Measurements from ENCODE around the gene PALB2. TPM values are rescaled to one million over a fixed set of nuclear protein-coding genes. Genes with fewer than 3 reads are reported as not detected.

Gene PALB2
- 10 to 100 TPM; 23.0 to 26.4 TPM for total RNA-seq

DNA sequence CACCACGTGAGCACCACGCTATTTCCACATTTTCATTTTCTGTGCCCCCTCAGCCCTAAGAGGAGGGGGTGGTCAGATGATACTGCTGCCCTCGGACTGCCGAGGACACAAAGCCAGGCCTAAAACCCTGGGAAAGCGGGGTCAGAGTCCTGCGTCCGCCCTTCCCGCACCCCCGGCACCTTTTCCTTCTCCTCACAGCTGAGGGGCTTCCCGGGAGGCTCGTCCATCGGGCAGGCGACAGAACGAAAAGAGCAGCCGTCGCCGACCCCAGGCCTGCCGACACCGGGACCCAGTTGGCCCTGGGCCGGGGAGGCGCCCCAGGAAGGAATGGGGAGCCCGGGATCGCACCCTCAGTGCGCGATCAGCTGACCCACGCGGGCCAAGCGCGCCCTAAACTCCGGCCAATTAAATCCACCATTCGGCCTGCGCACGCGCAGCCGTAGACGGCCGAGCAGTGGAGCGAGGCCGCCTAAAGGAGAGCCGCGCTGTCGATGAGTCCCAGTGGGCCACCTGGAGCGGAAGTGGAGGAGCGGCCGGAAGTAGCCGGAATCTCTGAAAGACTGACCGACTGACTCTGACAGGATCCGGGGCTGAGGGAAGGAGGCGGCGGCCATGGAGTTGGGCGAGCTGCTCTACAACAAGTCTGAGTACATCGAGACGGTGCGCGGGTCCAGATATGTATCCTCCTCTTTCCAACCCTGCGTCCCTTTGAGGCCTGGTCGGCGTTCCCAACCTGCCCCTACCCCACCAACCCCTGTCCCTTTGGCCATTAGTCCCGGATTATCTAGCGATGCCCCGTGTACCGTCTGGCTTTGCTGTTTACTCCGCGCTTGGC is at the start of gene PALB2, which contains the start of gene DCTN5:
PALB2 (minus strand) TSS at position 380 of the 835 bp plus-strand sequence; CDS start at position 227, 153 bp downstream.
DCTN5 (plus strand) TSS at position 536 of the 835 bp plus-strand sequence; CDS start at position 613, 77 bp downstream.
- H3K27me3 Mint-ChIP-seq = no peaks in the 10 kb centered on the region
- H3K27ac Mint-ChIP-seq = peak within 1 kb of the TSS; percentile 97
- ATAC-seq (peak; percentile 99), DNase-seq (peak; percentile 94)
- H3K36me3 Mint-ChIP-seq = peaks cover 32% of the 10 kb centered on the region
- CTCF ChIA-PET = interaction anchor here (1.0 to 1.9 kb wide), 3 partner anchors 34 to 84 kb away, joined by 3 to 8 read pairs (median 4); partner anchors contain the start of genes EARS2, NDUFAB1 and UBFD1
- H3K9me3 Mint-ChIP-seq (ENCODE audit: low read depth) = no peaks in the 10 kb centered on the region
- peaks cover 42% of the 10 kb centered on the region for H3K4me1 Mint-ChIP-seq
- peak within 1 kb of the TSS; percentile 100 for H3K4me3 Mint-ChIP-seq

DNA sequence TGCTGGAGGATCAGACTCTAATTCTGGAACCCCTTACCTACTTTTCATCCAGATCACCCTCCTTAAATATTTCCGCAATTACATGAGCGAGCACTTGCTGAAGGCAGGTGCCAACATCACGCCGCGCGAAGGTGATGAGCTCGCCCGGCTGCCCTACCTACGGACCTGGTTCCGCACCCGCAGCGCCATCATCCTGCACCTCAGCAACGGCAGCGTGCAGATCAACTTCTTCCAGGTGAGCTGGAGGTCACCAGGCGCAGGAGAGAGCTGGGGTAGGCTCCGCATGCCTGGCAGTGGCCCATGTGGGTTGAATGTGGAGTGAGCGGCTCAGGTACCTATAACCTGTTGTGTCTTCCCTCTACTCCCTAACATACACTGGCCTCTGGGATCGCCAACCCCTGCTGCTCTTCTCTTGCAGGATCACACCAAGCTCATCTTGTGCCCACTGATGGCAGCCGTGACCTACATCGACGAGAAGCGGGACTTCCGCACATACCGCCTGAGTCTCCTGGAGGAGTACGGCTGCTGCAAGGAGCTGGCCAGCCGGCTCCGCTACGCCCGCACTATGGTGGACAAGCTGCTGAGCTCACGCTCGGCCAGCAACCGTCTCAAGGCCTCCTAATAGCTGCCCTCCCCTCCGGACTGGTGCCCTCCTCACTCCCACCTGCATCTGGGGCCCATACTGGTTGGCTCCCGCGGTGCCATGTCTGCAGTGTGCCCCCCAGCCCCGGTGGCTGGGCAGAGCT is 48.5 kb upstream of the PALB2 start:
- CTCF ChIA-PET = interaction anchor here (1.2 kb wide), 1 partner anchor 19 kb away, joined by 3 read pairs; no protein-coding TSS in a partner anchor
- no peak for DNase-seq
- no peak for ATAC-seq
- no peaks in the 10 kb centered on the region for H3K27me3 Mint-ChIP-seq
- H3K4me1 Mint-ChIP-seq = peaks cover 5% of the 10 kb centered on the region
- H3K27ac Mint-ChIP-seq = no peak overlapping the region
- H3K4me3 Mint-ChIP-seq = no peak overlapping the region
- no peaks in the 10 kb centered on the region for H3K9me3 Mint-ChIP-seq (ENCODE audit: low read depth)
- H3K36me3 Mint-ChIP-seq = peaks cover 58% of the 10 kb centered on the region

DNA sequence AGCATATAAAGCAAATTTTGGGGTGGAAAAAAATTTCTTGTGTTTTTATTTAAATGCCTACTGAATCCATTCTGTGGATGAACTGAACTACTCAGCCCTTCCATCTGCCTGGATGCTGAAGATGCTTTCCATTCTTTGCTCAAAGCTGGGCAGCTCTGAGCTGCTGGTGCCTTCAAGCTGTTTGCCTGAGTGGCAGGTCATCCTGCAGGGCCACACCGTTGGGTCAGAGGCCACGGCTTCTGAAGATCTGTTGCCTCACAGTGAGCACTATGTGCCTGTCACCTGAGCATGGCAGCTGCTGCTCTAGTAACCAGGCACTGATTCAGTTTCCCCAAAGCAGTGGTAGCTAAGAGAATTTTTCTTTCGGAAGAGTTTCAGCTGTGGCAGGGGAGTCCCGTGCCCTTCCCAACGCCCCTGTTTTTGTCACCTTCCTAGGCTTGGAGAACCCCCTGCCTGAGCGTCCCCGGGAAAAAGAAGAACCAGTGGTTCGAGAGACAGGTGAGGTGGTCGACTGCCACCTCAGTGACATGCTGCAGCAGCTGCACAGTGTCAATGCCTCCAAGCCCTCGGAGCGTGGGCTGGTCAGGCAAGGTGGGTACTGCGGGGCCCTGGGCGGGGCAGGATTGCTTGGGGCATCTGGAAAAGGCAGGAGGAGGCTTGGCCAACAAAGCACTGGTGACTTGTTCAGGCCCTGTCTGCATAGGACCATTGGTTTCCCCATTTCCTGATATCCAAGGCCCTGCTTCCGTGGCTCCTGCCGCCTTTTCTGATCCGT is 46.1 kb upstream of the PALB2 start:
- Mint-ChIP-seq H3K4me3 (no peak overlapping the region), H3K36me3 (peaks cover 75% of the 10 kb centered on the region), H3K27ac (no peak overlapping the region), H3K9me3 (ENCODE audit: low read depth) (no peaks in the 10 kb centered on the region), H3K27me3 (no peaks in the 10 kb centered on the region), H3K4me1 (peaks cover 6% of the 10 kb centered on the region)
- ATAC-seq (no peak), DNase-seq (no peak)
- CTCF ChIA-PET = interaction anchor here (0.9 kb wide), 1 partner anchor 8 kb away, joined by 5 read pairs; no protein-coding TSS in a partner anchor

DNA sequence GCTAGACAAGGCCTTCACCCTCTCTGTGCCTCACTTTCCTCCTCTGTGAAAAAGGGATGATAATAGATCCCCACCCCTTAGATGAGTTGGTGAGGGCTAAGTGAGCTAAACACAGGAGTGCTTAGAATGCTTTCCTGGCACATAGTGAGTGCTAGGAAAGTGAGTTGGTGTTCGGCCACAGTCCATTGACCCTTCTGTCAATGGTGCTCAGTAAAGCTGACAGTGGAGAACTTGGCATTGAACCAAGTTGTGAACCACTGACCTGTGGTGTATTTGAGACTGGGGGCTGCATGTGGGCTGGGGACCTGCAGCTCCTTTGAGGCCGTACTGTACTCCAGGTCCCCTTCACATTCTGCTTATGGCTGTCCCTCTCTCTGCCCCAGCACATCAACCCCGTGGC is 42.4 kb upstream of the PALB2 start:
- Mint-ChIP-seq H3K36me3 (peaks cover 73% of the 10 kb centered on the region), H3K27ac (peak overlapping the region; percentile 32)
- CTCF ChIA-PET = interaction anchor here (1.2 kb wide), 1 partner anchor 327 kb away, joined by 4 read pairs; no protein-coding TSS in a partner anchor

DNA sequence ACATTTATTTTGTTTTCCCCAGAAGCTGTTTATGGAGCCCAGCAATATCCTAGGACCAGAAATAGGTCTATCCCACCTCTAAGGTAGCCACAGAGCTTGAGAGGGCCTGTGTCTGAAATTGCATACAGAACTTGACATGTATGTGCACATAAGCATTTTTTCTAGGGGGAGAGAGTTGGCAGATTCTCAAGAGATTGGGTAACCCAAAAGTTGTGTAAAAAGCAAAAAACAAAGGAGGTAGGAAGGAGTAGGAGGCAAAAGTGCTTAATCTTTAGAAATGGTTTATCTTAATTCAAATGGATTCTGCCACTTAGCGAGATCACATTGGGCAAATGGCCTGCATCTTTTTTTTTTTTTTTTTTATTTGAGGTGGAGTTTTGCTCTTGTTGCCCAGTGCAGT is 41.1 kb upstream of the PALB2 start:
- Mint-ChIP-seq H3K4me3 (no peak overlapping the region), H3K36me3 (peaks cover 60% of the 10 kb centered on the region), H3K9me3 (ENCODE audit: low read depth) (no peaks in the 10 kb centered on the region), H3K4me1 (peaks cover 34% of the 10 kb centered on the region), H3K27me3 (no peaks in the 10 kb centered on the region), H3K27ac (no peak overlapping the region)
- no peak for DNase-seq
- no peak for ATAC-seq
- CTCF ChIA-PET = no interaction called here

More for the DNA sequence above, 42.4 kb upstream of the PALB2 start:
- Mint-ChIP-seq H3K4me3 (no peak overlapping the region), H3K9me3 (ENCODE audit: low read depth) (no peaks in the 10 kb centered on the region), H3K27me3 (no peaks in the 10 kb centered on the region), H3K4me1 (peaks cover 28% of the 10 kb centered on the region)
- DNase-seq (no peak), ATAC-seq (no peak)

DNA sequence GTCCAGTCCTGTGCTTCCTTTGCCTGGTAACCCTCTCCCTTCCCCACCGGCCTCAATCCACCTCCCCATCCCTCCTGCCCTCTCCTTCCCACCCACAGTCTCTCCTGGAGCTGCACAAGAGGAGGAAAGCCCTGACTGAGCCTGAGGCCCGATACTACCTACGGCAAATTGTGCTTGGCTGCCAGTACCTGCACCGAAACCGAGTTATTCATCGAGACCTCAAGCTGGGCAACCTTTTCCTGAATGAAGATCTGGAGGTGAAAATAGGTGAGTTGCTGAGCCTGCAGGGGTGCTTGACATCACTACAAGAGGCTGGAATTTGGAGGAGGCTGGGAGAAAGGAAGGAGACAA is 38.9 kb upstream of the PALB2 start:
- peaks cover 49% of the 10 kb centered on the region for H3K36me3 Mint-ChIP-seq
- ATAC-seq = no peak
- CTCF ChIA-PET = interaction anchor here (1.6 to 2.0 kb wide), 4 partner anchors 10 to 83 kb away, joined by 5 to 7 read pairs (median 6); no protein-coding TSS in a partner anchor

DNA sequence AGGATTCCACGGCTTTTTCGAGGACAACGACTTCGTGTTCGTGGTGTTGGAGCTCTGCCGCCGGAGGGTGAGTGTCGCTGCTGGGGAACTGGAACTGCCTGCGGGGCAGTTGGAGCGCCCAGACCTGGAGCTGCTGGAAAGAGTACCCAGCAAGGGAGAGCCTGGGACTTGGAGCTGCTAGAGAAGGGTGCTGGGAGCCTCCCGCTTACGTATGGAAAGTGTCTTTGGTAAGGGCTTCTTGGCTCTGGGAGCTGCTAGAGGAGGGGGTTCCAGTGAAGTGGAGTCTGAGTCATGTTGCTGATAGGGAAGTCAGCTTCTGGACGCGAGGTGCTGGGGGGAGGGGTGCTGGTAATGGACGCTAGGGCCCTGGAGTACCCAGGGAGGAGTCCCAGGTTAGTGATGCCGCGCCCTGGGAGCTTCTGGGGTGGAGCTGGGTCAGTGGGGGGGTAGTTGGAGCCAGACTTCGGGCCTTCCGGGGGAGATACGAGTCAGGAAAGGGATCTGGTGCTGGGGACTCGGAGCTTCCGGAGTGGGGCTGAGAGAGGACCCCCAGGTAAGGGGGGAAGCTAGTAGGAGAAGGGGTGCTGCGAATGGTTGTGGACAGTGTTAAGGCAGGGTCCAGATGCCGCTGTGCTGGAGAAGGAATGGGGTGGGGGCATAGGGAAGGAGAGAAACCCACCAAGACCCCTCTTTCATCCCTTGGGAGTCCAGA is 38.3 kb upstream of the PALB2 start:
- no peaks in the 10 kb centered on the region for H3K27me3 Mint-ChIP-seq
- H3K4me1 Mint-ChIP-seq = peaks cover 29% of the 10 kb centered on the region
- CTCF ChIA-PET = interaction anchor here (0.9 to 2.0 kb wide), 5 partner anchors 10 to 121 kb away, joined by 3 to 7 read pairs (median 5); no protein-coding TSS in a partner anchor
- ATAC-seq = no peak
- no peaks in the 10 kb centered on the region for H3K9me3 Mint-ChIP-seq (ENCODE audit: low read depth)
- peak overlapping the region; percentile 97 for H3K4me3 Mint-ChIP-seq
- peaks cover 49% of the 10 kb centered on the region for H3K36me3 Mint-ChIP-seq
- DNase-seq = peak; percentile 51
- H3K27ac Mint-ChIP-seq = peak overlapping the region; percentile 83

More for the DNA sequence above, 38.9 kb upstream of the PALB2 start:
- H3K4me3 Mint-ChIP-seq = peak overlapping the region; percentile 97
- H3K27ac Mint-ChIP-seq = peak overlapping the region; percentile 83
- DNase-seq = no peak
- H3K9me3 Mint-ChIP-seq (ENCODE audit: low read depth) = no peaks in the 10 kb centered on the region
- H3K4me1 Mint-ChIP-seq = peaks cover 29% of the 10 kb centered on the region
- no peaks in the 10 kb centered on the region for H3K27me3 Mint-ChIP-seq

DNA sequence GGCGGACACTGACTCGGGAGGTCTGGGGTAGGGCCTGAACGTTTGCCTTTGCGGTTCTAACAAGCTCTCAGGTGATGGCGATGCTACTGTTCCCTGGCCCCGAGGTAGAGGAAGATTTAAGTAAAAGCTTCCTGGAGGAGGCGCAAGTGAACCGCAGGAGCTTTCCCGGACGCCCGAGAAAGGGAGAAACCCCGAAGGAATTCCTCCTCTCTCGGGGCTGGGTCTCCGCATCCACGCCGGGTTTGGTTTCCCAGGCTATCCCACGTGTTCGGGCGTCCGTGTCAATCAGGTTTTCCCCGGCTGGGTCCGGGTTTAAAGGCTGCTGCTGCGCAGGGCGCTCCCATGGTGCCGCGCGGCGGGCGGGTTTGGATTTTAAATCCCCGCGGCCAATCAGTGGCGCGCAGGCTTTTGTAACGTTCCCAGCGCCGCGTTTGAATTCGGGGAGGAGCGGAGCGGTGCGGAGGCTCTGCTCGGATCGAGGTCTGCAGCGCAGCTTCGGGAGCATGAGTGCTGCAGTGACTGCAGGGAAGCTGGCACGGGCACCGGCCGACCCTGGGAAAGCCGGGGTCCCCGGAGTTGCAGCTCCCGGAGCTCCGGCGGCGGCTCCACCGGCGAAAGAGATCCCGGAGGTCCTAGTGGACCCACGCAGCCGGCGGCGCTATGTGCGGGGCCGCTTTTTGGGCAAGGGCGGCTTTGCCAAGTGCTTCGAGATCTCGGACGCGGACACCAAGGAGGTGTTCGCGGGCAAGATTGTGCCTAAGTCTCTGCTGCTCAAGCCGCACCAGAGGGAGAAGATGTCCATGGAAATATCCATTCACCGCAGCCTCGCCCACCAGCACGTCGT is 37.5 kb upstream of the PALB2 start, which contains the start of gene PLK1:
PLK1 (plus strand) TSS at position 460 of the 844 bp plus-strand sequence; CDS start at position 504, 44 bp downstream.
- Mint-ChIP-seq H3K9me3 (ENCODE audit: low read depth) (no peaks in the 10 kb centered on the region), H3K4me3 (peak within 1 kb of the TSS; percentile 97), H3K4me1 (peaks cover 29% of the 10 kb centered on the region), H3K27me3 (no peaks in the 10 kb centered on the region), H3K27ac (peak within 1 kb of the TSS; percentile 83), H3K36me3 (peaks cover 42% of the 10 kb centered on the region)
- CTCF ChIA-PET = interaction anchor here (0.9 to 2.0 kb wide), 6 partner anchors 14 to 332 kb away, joined by 3 to 7 read pairs (median 5); no protein-coding TSS in a partner anchor
- DNase-seq (peak; percentile 92), ATAC-seq (peak; percentile 99)

DNA sequence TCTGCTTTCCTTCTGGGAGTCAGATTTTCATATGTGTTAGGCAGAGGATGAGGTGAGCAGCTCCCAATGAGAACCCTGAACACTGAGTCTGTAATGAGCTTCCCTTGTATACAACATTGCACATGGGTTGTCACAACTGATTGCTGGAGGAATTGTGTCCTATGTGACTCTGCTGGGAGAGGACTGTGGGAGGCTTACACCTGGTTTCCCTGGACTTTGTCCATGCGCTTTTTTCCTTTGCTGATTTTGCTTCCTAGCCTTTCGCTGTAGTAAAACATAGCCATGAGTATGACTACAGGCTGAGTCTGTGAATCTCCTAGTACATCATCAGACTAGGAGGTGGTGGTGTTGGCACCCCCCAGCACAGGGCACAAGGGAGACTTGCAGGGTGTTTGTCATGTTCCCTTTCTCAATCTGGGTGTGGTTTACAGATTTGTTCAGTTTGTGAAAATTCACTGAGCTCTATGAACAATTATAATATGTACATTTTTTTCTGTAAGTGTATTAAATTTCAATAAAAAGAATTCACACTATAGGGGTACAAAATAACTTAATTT is 35.9 kb upstream of the PALB2 start:
- peaks cover 34% of the 10 kb centered on the region for H3K36me3 Mint-ChIP-seq
- DNase-seq (no peak), ATAC-seq (no peak)
- no peak overlapping the region for H3K27ac Mint-ChIP-seq
- no peaks in the 10 kb centered on the region for H3K9me3 Mint-ChIP-seq (ENCODE audit: low read depth)
- CTCF ChIA-PET = interaction anchor here (1.0 to 1.8 kb wide), 5 partner anchors 80 to 333 kb away, joined by 3 to 5 read pairs (median 3); no protein-coding TSS in a partner anchor
- no peaks in the 10 kb centered on the region for H3K27me3 Mint-ChIP-seq
- H3K4me1 Mint-ChIP-seq = peaks cover 26% of the 10 kb centered on the region
- H3K4me3 Mint-ChIP-seq = no peak overlapping the region

DNA sequence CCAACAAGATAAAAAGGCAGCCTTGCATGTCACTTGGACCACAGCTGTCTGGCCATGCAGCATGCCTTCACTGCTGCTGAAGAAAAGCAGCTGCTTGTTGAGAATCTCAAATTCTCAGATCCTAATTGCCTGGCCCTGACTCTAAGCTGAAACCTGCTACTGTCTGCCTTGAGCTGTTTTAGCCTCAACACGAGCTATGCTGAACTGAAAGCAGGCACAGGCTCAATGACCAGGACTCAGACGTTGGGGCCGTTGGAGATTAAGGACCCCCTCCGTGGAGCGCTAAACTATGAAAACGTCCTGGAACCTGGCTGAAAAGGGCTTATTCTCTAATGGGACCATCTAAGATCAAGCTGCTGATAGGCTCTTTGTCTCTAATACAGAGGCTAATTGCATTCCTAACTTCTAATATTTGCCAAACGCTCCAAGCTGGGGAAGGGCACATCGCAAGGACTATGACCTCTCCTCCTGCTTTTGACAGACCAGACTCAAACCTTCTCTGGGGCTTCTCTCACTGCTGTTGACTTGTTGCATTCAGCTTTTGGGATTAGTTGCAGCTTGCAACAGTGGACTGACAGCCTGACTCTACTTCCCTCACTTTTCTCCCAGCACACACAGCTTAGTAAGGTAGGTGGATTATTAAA is 33.0 kb upstream of the PALB2 start:
- Mint-ChIP-seq H3K27me3 (no peaks in the 10 kb centered on the region), H3K36me3 (peaks cover 32% of the 10 kb centered on the region), H3K9me3 (ENCODE audit: low read depth) (no peaks in the 10 kb centered on the region), H3K27ac (no peak overlapping the region), H3K4me3 (no peak overlapping the region), H3K4me1 (peaks cover 33% of the 10 kb centered on the region)
- DNase-seq = no peak
- no peak for ATAC-seq
- CTCF ChIA-PET = interaction anchor here (1.3 kb wide), 1 partner anchor 77 kb away, joined by 3 read pairs; no protein-coding TSS in a partner anchor

Measured in activated CD8-positive, alpha-beta memory T cell treated with anti-CD3 and anti-CD28 coated beads, Interleukin-2, amount 10 ng/mL, durations not matched to agents 7 days and 5 days (primary cell).